RCC 7860 (cell line): Measurements from ENCODE around the gene SEMA4C.

Experiments used
- DNase-seq: peaks from one replicate; pipeline ENCODE4 v3.0.0-alpha.2; 2015; ENCODE audit warnings: low spot score
- FAIRE-seq: peaks from 2 replicates; lab custom pipeline; 2012; peaks lifted over from hg19 to GRCh38; lab: Jason Lieb, UNC

SEMA4C gene

GRCh38 chr2:96869822-96870625 lies at the start of gene SEMA4C:
Gene SEMA4C, minus strand, starts transcription at chr2:96870080. Its CDS starts 2,194 bp downstream, at chr2:96867886.
- FAIRE-seq (no peak), DNase-seq (no peak)

- DNase-seq (no peak), FAIRE-seq (no peak)
Measured at GRCh38 chr2:96918754-96919550, 49.1 kb upstream of the SEMA4C start.

- FAIRE-seq, result no peak
- DNase-seq, result no peak
Measured at GRCh38 chr2:96918092-96918753, 48.3 kb upstream of the SEMA4C start.

DNA sequence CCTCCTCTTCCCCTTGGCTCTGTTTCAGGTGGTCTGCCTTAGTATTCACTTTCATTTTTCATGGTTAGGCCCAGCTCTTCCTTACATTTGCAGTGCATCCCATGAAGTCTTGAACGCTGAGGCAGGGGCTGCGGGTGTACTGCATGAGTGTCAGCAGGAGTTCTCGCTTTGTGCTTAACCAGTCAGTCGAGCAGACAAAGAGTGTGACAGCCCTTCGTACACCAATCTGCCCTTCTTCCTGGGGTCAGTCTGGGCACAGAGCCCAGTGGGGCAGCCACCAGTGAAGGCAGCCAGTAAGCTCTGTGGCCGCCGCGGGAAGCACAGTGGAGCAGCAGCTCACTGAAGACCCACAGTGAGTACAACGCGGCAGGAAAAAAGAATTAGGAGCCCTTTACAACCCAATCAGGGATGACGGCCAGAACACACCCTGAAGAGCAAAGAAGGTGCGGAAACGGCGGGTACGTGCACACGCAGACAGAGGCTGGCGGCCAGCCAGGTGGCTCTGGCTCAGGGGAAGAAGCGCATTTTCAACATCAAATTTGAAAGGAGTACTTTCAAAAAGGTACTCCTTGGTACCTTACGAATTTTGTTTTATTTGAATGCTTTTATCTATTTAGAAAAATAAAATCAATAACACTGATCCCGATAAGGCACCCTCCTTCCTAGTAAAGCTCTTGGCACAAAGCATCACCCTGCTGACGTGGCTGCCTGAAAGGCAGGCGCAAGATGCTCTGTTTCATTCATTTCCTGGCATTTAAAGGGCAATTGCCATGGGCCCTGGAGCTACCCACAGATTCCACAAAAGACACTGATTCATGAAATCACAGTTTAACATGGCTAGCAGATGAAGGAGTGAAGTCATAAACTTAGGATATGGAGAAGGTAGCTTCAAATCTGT lies 47.0 kb upstream of the SEMA4C start:
- FAIRE-seq, result no peak
- DNase-seq, result no peak

DNA sequence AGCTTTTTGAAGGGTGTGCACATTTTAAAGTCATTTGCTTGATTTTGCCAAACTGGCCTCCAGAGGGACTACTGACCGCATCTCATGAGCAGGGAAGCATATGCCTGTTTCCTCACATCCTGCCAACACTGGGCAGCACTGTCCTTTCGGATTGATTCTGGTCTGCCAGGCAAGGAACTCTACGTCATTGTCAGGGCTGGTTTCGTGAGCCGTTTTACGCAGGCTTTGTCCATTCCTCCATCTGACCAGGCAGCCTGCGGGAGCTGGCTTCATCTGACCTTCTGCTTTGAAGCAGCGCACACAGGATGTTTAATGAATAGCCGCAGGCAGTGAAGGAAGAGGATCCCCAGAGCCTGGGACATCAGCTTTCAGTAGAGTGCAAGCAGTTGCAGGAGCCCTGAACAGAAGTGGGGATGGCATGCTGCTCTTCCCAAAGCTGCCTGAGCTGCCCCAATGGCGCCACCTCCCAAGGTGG lies 46.3 kb upstream of the SEMA4C start:
- FAIRE-seq (no peak), DNase-seq (no peak)

DNA sequence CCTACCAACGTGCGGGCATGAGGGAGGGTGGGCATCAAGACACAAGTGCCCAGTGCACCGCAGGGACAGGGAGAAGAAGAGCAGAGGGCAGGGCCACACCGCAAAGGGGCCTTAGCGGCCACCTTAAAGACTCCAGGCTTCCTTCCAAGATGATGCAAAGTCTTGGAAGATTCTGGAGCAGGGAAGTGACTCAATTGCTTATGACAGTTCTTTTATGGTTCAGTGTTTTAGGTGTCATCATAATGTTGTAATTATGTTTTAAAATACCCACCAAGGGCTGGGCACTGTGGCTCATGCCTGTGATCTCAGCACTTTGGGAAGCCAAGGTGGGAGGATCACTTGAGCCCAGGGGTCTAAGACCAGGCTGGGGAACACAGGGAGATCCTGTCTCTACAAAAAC lies 44.5 kb upstream of the SEMA4C start:
- FAIRE-seq, result no peak
- peak; percentile 12 for DNase-seq

DNA sequence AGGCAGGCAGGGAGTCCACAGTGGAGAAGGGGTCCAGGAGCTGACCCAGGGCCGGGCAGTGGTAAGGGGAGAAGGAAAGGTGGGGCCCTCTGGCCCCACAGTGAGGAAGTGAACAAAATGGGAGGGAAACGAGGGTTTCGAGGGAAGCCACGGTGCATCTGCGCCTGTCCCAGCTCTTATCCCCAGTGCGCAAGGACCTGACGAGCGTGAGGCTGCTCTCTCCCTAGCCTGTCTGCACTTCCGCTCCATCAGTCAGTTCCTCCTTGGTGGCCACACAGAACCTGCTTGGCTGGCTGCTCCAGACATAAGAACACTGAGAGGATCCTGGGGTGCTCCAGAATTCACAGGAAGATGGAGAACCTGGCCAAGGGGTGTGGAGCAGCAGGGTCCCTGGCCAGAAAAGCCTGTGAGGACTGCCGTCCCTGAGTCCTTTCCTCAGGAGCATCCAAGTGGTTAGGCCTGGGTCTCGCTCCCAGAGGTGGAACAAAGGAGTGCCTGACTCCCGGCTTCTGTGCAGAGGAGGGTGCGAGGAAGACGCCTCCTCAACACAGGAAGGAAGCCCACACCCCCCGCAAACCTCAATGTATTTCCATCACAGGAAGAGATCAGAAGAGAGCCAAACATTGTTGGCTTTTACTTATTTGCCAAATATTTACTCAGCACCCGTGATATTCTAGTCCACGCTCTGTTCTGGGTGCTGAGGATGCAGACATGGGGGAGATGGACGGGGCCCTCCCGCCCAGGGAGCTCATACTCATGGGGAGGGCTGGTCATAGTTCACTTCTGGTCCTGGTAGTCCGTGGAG lies 43.7 kb upstream of the SEMA4C start:
- DNase-seq (no peak), FAIRE-seq (no peak)

DNA sequence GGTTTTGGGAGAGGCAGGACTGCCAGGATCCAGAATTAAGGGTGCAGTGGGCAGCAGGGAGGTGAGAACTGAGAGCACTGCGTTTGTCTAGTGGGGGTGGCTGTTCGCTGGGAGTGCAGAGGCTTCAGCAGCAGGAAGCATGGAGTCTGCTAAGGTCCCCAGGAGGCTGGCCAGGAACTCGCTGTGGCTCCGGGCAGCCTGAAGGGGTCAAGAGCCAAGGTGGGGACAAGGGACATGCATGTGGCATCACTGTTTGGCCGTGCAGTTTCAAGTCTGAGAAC lies 43.2 kb upstream of the SEMA4C start:
- DNase-seq (no peak), FAIRE-seq (no peak)

GRCh38 chr2:96912346-96913116 lies 42.7 kb upstream of the SEMA4C start:
- DNase-seq (no peak), FAIRE-seq (no peak)

DNA sequence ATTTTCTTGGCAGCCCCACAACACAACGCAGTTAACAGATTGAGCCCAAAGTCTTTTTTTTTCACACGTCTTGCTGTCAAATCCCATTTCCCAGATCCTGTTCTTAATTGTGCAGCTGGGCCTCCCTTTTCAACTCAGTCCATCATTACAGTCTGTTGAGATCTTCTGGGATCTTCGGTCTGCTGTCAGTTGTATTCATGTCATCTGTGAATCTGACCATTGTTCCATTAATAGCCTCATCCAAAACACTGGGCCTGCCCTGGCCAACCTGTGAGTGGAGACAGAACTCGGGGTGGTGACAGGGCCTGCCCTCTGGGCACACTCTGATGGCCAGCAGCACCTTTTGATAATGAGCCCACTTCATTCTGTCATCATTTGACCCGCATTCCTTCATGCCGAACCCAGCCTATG lies 39.7 kb upstream of the SEMA4C start:
- DNase-seq (no peak), FAIRE-seq (no peak)

DNA sequence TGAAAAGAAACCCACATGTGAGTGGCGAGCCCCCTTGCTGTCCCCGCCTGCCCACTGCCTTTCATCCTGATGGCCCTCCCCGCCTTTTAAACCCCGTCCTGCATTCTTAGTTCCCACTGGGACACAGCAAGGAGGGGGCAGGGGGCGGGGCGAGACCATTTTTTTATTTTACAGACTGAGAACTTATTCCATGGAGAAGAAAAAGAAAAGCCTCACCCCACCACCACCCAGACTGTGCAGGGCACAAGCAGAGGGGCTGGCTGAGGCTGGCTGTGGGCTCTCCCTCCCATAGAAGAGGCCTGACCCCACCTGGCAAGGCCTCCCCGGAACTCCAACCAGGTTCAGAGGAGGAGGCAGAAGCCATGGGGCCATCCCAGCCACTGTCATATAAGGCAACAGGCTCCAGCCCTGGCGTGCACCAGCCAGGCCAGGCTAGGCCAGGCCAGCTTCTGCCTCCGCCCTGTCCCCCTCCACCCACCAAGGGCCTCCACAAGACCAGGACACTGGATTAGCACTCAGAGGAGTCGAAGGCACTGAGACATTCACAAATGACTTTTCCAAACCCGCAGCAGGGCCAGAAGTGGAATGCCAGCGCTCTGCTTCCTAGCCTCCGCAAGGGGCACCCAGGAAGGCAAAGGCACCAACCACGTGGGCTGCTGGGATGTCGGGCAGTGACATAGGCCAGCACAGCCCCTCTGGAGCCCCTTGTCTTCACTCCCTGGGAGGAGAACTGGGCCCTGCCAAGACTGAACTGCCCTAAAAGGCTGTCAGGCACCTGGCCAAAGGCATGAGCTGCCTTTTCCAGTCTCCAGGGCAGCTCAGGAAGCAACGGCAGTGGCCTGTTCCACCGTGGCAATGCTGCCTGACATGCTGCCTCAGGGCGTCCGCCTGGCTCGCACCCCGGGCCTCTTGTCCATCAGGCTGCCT lies 37.5 kb upstream of the SEMA4C start:
- DNase-seq, result no peak
- FAIRE-seq, result no peak

GRCh38 chr2:96906729-96907114 lies 36.8 kb upstream of the SEMA4C start:
- FAIRE-seq, result no peak
- DNase-seq, result no peak

GRCh38 chr2:96903815-96904214 lies 33.9 kb upstream of the SEMA4C start:
- FAIRE-seq (no peak), DNase-seq (no peak)

DNA sequence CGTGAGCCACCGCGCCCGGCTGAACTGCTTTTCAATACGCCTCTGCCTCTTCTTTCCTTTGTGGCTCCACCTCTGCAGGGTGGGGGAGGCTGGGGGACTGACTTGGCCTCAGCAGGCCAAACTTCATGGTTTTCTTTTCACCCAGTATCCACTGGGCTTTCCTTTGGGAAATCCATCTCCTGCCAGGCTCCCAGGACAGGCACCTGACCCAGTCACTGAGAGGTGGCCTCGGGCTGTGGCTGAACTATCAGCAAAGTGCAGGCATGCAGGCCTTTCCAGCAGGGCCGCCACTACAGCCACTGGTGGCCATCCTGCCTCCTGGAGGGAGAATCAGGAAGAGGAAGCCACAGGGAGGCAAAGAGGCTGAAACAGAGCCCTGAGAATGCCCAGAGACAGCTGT lies 33.4 kb upstream of the SEMA4C start:
- DNase-seq (no peak), FAIRE-seq (no peak)

GRCh38 chr2:96900237-96900636 lies 30.4 kb upstream of the SEMA4C start:
- no peak for FAIRE-seq
- DNase-seq, result no peak

DNA sequence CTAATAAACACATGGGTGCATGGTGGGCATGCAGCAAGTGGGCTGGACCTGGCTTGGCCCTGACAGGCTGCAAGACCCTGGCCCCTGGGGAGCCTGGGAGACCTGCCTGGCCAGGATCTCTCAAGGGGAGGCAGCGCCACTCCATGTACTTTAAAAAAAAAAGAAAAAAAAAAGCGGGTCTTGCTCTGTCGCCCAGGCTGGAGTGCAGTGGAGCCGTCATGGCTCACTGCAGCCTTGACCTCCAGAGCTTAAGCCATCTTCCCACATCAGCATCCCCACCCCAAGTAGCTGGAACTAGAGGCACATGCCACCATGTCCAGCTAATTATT lies 29.5 kb upstream of the SEMA4C start:
- FAIRE-seq, result no peak
- DNase-seq, result no peak

GRCh38 chr2:96898641-96899412 lies 28.9 kb upstream of the SEMA4C start:
- FAIRE-seq (peak; percentile 93), DNase-seq (peak; percentile 93)

GRCh38 chr2:96898135-96898505 lies 28.2 kb upstream of the SEMA4C start:
- no peak for FAIRE-seq
- DNase-seq, result no peak
